Ramos (cell line): Measurements from ENCODE around the gene SPAG9.

Experiments used
- in situ Hi-C: fragments of 300-500 bp; cut with MboI; formaldehyde crosslinking; loops from one replicate; pipeline ENCODE4 v1.14.3; 2022; ENCODE audit warnings: low sequenced_read_pairs; ENCODE audit not compliant: unreplicated experiment

Gene SPAG9

DNA sequence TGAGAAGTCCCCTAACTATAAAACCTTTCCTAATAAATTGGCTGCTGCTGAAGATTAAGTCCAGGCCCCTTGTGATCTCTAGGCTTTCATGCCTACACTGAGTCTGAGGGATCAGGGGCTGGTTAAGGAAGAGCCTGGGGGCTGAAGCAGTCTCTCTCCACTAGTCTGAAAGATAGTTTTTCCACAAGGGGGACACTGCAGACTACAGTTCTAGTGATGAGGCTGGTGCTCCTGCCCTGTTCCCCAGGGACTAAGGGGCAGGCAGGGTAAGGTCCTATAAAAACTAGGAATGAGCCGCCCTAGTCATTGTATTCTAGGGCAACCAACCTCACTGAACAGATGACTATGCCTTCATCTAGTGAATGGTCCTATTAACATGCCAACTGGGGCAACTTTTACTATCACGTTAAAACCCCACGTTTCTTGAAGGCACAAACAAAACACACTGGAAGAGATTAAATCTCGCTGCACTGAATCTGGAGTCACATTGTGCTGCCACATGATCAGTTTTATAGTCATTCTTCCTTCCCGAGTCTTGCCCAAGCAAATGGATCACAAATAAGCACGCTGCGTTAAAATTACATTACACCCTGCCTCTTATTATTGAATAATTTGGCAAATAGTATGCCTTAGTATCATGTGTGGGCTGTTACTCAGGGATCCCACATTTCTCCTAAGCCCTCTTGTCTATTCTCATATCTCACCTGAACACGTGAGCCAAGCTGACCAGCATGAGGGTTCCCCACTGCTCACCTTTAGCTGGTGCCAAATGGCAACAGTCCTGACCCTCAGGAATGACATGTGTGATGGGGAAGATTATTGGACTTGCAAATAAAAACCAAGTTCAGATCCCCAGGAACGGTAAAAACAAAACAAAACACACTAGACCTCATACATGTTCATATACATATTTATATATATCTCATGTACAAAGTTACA lies 159.1 kb downstream of the SPAG9 start:
- in situ Hi-C loops, result no loop called here

DNA sequence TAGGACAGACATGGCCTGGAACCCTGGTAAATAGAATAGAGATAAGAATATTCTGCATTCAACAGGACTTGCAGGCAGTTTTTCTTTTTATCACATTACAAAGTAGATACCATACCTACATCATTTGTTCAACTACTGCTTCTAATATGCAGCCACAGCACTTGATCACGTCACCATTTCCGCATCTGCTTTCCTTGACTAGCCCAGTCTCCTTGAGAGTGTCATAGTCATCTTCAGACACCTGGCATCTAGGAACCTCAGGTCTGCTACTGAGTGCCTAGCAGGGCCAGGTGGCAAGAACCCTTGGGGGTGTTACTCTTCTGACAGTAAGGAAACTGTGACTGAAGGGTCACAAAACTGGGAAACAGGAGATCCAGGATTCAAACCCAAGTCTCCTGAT lies 161.3 kb downstream of the SPAG9 start:
- in situ Hi-C loops, result loop anchor here (5.0 to 10.0 kb wide), 3 partner anchors 117 to 415 kb away; partner anchors contain the start of gene SPATA20

DNA sequence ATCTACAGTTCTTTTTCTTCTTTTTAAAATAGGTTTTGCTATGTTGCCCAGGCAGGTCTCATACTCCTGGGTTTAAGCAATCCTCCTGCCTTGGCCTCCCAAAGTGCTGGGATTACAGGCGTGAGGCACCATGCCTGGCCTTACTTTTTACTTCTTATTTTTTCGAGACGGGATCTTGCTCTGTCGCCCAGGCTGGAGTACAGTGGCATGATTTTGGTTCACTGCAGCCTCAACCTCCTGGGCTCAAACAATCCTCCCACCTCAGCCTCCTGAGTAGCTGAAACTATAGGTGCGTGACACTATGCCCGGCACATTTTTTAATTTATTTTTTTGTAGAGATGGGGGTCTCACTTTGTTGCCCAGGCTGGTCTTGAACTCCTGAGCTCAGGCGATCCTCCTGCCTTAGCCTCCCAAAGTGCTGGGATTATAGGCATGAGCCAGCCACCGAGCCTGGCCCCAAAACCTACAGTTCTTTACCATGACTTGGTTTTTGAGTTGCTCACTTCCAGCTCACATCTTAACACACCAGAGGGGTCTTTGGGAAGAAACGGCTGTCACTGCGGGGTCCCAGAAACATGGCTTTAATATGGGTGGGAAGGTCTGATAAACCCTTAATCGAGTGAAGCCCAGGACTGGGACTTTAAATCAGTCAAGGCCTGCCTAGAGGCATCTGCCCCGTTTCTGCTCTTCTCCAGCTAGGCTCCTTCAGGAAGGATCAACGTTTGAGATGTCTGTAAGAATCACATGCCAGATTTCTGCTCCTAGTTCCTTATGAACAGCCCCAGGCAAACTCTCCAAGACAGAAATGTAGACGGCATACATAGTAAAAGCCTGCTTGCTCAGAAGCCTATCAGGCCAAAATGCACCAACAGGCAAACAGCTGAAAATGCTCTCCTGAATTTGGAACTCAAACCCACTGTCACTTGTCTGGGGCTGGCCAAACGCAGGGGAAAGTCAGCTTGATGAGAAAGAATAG lies 162.8 kb downstream of the SPAG9 start:
- in situ Hi-C loops, result loop anchor here (5.0 to 10.0 kb wide), 3 partner anchors 116 to 413 kb away; partner anchors contain the start of gene SPATA20

DNA sequence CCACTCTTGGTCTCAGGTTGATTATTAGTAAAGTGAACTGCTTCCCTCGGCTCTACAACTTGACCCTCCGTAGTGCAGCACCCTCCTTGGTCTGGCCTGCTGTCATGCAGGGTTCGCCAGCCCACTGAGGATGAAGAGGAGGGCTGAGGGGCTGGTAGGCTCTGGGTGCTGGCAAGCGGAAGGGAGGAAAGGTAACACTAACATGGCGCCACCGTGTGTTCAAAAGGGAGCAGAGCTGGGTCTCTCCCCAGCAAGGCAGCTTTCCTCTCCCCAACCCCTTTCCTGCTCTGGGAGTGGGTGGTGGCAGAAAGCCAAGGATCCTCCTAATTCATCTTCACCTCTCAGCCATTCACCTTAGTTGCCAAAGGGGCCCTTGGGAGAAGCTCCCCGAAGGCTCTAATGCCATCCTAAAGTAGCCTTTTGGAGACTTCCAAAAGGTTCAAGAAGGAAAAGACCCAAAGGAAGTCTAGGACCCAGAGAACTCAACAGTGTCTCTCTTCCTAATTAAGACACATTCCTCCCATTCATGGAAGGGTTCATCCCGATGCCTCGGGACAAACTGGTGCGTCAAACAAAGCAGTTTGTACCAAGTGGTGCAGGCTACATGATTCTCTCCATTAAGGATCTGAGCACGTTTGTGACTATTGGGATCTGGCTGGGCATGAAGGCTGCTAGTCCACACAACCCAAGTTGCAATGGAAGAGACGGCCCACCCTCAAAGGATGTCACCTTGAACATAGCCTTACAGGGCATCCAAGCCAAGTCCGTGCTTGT lies 163.7 kb downstream of the SPAG9 start:
- in situ Hi-C loops, result loop anchor here (5.0 to 10.0 kb wide), 3 partner anchors 115 to 412 kb away; partner anchors contain the start of gene SPATA20

DNA sequence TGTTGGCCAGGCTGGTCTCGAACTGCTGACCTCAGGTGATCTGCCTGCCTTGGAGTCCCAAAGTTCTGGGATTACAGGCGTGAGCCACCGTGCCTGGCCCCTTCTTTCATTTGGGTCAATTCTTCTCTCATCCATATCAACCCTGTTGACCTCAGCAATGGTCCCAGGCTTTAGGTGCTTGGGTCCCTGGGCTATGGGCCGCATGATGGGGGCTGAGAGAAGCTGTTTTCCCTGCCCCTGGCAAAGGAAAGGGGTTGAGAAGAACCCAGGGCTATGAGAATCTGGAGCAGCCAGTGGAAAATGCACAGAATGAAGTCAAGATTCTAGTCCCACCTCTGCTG lies 164.3 kb downstream of the SPAG9 start:
- in situ Hi-C loops, result loop anchor here (5.0 to 10.0 kb wide), 3 partner anchors 114 to 412 kb away; partner anchors contain the start of gene SPATA20

DNA sequence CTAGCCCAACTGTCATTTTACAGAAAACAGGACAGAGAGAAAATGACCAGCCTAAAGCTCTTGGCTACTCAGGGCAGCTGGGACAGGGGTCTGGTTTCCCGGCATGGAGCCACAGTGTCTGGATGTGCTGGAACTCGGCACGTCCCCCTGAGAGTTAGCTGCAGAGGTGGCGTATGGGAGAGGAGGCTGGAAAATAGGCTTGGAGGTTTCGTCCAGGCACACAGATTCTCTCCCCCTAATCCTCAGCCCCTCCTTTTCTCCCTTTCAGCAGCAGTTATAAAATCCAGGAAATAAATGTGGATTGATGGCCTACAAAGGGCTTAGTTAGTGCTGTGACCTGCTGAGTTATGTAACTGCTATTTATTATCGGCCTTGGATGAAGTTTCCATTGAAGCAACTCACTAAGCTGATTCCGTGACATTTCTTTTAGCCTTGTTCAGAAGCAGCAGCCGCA lies 165.0 kb downstream of the SPAG9 start:
- in situ Hi-C loops, result loop anchor here (5.0 to 10.0 kb wide), 3 partner anchors 113 to 411 kb away; partner anchors contain the start of gene SPATA20

DNA sequence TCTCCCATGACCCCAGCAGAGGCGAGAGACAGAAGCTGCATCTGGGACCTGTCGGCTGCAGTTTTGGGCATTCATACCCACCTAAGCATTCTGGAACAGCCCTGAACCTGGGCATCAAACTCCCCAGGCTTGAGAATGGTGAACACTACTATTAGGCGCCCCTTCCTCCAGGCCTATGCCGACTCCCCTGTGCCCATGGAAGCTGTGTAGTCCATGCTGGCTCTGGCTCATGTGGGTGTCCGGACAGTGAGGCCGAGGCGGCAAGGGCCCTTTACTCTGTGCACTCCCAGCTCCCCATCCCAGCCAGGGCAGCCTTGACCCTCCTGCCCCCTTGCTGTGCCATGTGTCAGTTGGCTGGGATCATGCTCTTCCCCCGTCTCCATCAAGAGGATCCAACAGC lies 165.5 kb downstream of the SPAG9 start:
- in situ Hi-C loops, result loop anchor here (5.0 to 10.0 kb wide), 3 partner anchors 113 to 410 kb away; partner anchors contain the start of gene SPATA20

DNA sequence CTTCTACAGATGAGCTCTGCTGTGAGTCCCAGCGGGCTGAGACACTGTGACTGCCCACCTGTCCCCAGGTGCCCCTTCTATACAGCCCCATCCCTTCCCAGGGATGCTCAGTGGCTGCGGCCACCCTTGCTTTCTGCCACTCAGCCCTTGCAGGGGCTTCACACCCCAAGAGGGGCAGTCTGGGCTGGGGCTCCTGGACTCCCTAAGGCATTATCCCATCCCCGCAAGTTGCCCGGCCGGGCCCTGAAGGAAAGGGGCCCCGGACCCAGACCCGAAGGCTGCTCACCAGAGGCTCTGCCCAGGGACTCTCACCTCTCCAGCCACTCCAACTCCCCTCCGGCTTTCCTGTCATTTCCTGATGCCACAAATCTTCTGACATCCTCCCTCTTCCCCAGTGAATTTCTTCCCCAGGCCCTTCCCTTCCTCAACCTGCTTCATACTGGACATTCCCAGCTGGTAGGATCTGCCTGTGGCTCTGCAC lies 166.0 kb downstream of the SPAG9 start:
- in situ Hi-C loops, result loop anchor here (5.0 to 10.0 kb wide), 3 partner anchors 112 to 410 kb away; partner anchors contain the start of gene SPATA20

DNA sequence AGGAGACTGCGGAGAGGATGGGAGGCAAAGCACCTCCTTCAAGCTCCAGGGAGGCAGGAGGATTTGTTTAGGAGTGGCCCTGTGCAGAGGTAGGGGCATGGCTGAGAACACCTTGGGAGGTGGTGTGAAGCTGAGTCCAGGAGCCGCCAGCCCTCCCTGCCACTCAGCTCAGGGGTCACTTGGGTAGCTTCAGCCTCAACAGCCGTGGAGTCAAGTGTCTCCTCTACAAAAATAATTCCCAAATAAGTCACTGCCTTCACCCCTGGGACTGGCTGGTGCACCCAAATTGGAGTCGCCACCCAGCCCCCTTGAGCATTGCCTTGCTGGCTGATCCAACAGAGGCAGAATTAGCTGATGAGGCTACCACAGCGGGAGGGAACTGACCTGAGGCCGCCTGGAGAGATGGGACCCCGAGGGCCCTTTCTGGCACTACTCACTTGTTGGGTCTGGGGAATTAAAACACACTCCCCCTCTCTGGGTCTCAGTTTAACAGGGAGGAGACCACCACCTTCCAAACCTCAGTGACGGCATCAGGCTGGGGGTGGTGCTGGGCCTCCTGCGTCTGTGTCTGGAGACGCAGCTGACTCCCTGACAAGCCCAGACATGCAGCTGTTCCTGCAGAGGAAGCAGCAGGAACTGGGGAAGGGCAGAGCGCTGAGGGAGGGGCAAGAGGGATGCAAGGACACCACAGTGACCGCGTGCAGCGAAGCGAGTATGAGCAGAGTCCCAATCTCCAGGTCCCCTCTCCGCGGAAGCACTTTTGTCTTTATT lies 166.7 kb downstream of the SPAG9 start:
- in situ Hi-C loops, result loop anchor here (10.0 kb wide), 1 partner anchor 409 kb away; the partner anchor contains the start of gene SPATA20

DNA sequence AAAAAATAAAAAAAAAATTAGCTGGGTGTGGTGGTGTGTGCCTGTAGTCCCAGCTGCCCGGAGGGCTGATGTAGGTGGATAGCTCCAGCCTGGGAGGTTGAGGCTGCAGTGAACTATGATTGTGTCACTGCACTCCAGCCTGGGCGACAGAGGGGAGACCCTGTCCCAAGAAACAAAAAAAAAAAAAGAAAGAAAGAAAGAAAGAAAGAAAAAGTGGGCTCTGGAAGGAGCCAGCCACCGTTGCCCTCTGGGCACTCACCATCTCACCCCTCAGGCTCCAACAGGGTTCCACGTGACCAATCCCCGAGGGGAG lies 167.2 kb downstream of the SPAG9 start:
- in situ Hi-C loops, result loop anchor here (10.0 kb wide), 1 partner anchor 409 kb away; the partner anchor contains the start of gene SPATA20

DNA sequence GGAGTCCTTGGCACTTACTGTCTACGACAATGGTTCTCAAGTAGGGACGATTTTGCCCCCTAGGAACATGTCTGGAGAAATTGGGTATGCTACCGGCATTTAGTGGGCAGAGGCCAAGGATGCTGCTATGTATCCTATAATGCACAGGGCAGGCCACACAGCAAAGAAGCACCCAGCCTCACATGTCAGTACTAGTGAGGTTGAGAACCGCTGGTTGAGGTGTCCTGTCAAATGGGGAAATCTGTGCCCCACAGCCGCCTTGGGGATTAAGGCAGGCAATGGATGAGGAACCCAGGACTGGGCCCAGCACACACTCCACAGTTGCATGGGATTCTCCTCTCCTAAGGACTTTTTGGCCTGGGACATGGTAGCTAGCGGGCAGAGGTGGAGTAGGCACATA lies 167.8 kb downstream of the SPAG9 start:
- in situ Hi-C loops, result loop anchor here (10.0 kb wide), 1 partner anchor 408 kb away; the partner anchor contains the start of gene SPATA20

DNA sequence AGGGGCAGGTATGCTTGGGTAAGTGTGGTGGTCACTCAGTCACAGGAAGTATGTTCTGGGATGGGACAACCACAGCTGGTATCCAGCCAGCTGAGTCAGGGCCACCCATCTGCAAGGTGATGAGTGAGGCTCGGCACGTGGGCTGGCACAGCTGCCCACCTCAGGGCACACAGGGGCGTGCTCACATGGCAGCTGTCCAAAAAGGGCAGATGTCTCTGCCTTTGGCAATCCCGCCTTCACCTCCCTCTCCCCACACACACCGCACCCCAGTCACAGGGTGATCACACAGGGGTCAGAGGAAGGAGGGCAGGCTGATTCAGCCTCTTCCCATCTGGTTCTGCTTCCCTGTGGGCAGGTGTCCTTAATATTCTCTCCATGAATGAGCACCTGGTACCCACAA lies 168.7 kb downstream of the SPAG9 start:
- in situ Hi-C loops, result loop anchor here (10.0 kb wide), 1 partner anchor 407 kb away; the partner anchor contains the start of gene SPATA20

DNA sequence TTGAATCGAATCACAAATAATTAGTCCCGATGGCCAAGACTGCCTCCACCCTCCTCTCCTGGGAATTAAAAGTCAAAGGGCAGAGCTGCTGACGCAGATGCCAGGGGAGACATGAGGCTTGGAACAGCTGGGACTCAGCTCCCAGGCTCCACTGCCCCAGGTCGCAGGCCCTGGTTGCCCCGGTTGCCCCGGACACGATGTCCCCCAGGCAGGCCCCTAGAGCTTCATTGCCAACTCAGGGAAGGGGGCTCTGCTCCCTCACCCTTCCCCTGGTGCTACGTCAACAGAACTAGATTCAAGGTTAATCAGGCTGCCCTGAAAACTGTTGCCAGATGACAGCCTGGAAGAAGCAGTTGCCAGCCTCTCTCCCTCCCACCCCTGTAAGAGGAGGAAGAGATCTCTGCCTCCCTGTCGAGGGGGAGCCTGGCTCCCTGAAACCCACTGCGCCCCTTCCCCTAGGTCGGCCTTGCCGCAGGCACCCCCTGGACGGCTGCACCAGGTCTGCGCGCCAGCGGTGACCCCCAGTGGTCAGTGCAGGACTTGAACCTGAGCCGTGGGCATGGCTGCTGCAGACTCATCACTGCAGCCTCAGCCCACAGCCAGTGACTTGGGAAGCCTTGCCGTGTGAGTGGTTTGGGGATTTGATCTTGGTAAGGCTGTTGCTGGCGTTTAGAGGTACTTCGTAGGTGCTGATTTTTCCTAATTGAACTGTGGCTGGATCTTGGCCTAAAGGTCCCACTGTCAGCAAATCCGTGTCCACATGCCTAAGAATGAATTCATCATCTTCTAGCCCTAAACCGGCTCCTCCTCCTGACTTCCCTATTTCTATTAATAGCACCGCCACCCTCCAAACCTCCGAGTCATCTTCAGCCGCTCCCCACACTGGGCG lies 170.4 kb downstream of the SPAG9 start:
- in situ Hi-C loops, result loop anchor here (10.0 kb wide), 1 partner anchor 405 kb away; the partner anchor contains the start of gene SPATA20

DNA sequence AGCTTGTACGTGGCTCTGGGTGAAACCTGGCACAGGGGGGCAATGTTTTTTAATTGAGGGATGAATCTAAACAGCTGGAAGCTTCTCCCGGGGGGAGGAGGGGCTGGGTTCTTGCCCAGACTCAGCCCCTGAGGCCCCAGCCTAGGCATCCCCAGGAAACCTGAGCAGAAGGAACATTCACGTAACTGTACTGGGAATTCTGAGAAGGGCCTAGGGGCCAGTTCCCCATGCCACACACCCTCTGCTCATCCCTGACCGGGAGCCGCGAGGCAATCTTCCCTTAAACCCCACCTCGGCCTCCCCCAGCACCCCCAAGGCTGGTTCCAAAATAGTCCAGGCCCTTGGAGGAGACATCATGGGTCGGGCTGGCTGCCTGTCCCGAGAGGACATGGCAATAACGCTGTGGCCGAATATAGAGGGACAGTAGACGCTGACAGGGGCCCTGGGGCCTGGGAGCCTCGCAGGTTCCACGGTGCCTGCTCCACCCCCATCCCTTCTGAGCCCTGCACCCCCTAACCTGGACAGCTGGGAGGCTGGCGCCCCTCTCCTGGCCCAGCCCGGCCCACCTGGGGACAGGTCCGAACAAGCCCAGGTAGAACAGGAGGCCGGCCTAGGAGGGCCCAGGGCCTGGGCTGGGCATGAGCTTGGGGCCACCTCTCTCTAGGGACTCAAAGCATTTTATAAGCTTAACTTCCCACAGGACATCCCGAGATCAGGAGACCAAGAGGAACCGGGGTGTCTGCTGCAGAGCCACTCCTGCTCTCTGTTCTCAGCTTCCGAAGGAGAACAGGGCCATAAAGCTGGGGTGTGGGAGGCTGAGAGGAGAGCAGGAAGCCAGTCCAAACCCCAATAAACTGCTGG lies 171.3 kb downstream of the SPAG9 start:
- in situ Hi-C loops, result no loop called here

DNA sequence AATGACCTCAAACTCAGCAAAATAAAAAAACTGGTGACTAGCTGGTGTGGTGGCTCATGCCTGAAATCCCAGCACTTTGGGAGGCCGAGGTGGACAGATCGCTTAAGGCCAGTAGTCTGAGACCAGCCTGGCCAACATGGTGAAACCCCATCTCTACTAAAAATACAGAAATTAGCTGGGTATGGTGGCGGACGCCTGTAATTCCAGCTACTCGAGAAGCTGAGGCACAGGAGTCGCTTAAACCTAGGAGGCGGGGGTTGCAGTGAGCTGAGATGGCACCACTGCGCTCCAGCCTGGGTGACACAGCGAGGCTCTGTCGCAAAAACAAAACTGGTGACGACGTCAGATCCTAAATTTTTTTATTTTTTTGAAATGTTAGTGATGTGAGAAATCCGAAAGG lies 172.0 kb downstream of the SPAG9 start:
- in situ Hi-C loops, result no loop called here

DNA sequence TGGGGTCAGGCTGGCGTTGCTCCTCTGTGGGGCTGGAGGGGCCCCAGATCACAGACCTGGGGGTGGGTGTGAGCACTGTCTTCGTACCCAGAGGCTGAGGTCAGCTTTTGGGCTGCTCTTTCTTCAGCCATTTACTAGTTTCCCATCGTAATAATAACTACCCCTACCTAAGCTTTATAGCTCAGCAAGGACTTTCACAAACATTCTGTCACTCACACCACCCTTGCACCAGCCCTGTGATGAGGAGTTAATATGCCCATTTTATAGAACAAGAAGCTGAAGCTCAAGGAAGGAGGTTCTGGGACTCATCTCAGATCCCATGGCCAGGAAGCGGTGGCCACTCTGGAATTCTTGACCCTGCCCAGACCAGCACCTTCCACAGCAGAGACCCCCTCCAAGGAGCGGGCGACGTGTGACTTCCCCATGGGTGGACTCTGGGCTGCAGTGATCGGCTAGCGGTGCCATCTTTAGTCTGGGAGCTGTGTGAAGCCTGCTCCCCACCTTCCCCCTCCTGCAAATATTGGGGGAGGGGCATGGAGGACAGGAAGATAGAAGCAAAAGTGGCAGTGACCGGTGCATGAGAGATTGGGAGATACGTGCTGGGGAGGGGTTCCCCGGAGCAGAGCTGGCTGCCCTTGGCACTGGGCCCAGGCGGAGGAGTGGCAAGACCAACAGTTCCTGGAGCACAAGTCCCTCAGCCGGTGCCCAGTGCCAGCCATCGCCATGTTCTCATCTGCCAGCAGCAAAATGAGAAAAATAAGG lies 172.7 kb downstream of the SPAG9 start:
- in situ Hi-C loops, result no loop called here
